HG03097 (cell line): ENCODE results near the gene SLC13A3.
A peak's percentile ranks its signal among the peaks of the same experiment; 100 is the strongest.

Experiments
- ATAC-seq: cut with Tn5 transposase; IDR thresholded peaks from one replicate; pipeline ENCODE4 v1.9.1; 2021; ENCODE audit not compliant: unreplicated experiment, low FRiP score

The SLC13A3 gene

GRCh38 chr20:46546298-46546697, 105.0 kb downstream of the SLC13A3 start:
- ATAC-seq: no peak

GRCh38 chr20:46545827-46546138, 105.5 kb downstream of the SLC13A3 start:
- ATAC-seq: no peak

GRCh38 chr20:46545077-46545826, 106.0 kb downstream of the SLC13A3 start:
- no peak for ATAC-seq

GRCh38 chr20:46544576-46544975, 106.7 kb downstream of the SLC13A3 start:
- no peak for ATAC-seq

GRCh38 chr20:46543959-46544358, 107.3 kb downstream of the SLC13A3 start:
- no peak for ATAC-seq

- no peak for ATAC-seq
These were observed 108.2 kb downstream of the SLC13A3 start for GRCh38 chr20:46543033-46543432.

GRCh38 chr20:46541229-46541935, 109.9 kb downstream of the SLC13A3 start:
- no peak for ATAC-seq

GRCh38 chr20:46539113-46539512, 112.1 kb downstream of the SLC13A3 start:
- ATAC-seq: no peak

- ATAC-seq: no peak
These were observed 120.6 kb downstream of the SLC13A3 start for GRCh38 chr20:46530640-46531039.

GRCh38 chr20:46523696-46524328, 127.4 kb downstream of the SLC13A3 start:
- ATAC-seq: no peak

GRCh38 chr20:46523108-46523507, 128.2 kb downstream of the SLC13A3 start:
- ATAC-seq: no peak

GRCh38 chr20:46520976-46521579, 130.2 kb downstream of the SLC13A3 start:
- ATAC-seq: no peak

GRCh38 chr20:46520540-46520939, 130.7 kb downstream of the SLC13A3 start:
- no peak for ATAC-seq

- ATAC-seq: no peak
These were observed 131.7 kb downstream of the SLC13A3 start for GRCh38 chr20:46519471-46520068.

GRCh38 chr20:46512943-46513844, 138.1 kb downstream of the SLC13A3 start, which contains the start of gene ZNF334:
Gene ZNF334, minus strand, starts transcription at chr20:46513559. Its CDS starts 1,457 bp downstream, at chr20:46512102.
- ATAC-seq: peak; percentile 63

GRCh38 chr20:46509523-46509922, 141.7 kb downstream of the SLC13A3 start:
- ATAC-seq: no peak
